Gastrocnemius medialis (tissue), 4 donors: ENCODE results near the gene ITPR3. TPM values are rescaled to one million over a fixed set of nuclear protein-coding genes. Genes with fewer than 3 reads are reported as not detected.
A peak's percentile ranks its signal among the peaks of the same experiment; 100 is the strongest.

Experiments
- ATAC-seq, 2 donors: fragments of 150-250 bp; one replicate each; pipeline ENCODE4 v1.9.1; 2016
- DNase-seq, 2 donors: peaks; one replicate each; pipeline ENCODE4 v3.0.0-alpha.2; 2019
- H3K27ac ChIP-seq, 4 donors: fragments of 200-600 bp; sonication (generic); 1 replicate in 1 of 4; 2 replicates in 3 of 4; pipeline ENCODE4 v1.5.1; 2016 to 2018; ENCODE audit warnings: mild to moderate bottlenecking in 2 of 4, moderate library complexity in 1 of 4
- H3K27me3 ChIP-seq, 3 donors: fragments of 200-600 bp; sonication (generic) in 2 of 3; 1 replicate in 1 of 3; 2 replicates in 2 of 3; pipeline versions ENCODE4 v1.5.1 to v1.6.0; 2016 to 2019; ENCODE audit warnings: mild to moderate bottlenecking in 1 of 3, moderate library complexity in 1 of 3
- H3K36me3 ChIP-seq, 2 donors: fragments of 200-600 bp; sonication (generic) in 1 of 2; one replicate each; pipeline ENCODE4 v1.5.1; 2017 to 2018
- H3K4me1 ChIP-seq, 2 donors: fragments of 200-600 bp; sonication (generic) in 1 of 2; one replicate each; pipeline ENCODE4 v1.5.1; 2016 to 2017; ENCODE audit warnings: mild to moderate bottlenecking in 2 of 2
- H3K4me3 ChIP-seq, 4 donors: fragments of 200-600 bp; sonication (generic) in 3 of 4; 1 replicate in 1 of 4; 2 replicates in 3 of 4; pipeline ENCODE4 v1.5.1; 2016 to 2019; ENCODE audit warnings: mild to moderate bottlenecking in 2 of 4
- H3K9me3 ChIP-seq, 3 donors: fragments of 200-600 bp; sonication (generic) in 2 of 3; 1 replicate in 1 of 3; 2 replicates in 2 of 3; pipeline ENCODE4 v1.5.1; 2016 to 2019
- CTCF ChIP-seq, 5 experiments: fragments of 450-650 bp in 3 of 5; fragments of 200-600 bp in 2 of 5; sonication (generic) in 2 of 5; IDR thresholded peaks in 4 of 5; conservative IDR thresholded peaks in 1 of 5; 1 replicate in 4 of 5; 2 replicates in 1 of 5; pipeline ENCODE4 v1.5.1; 2016 to 2019; ENCODE audit warnings: antibody characterized with exemption in 5 of 5, mild to moderate bottlenecking in 3 of 5, moderate library complexity in 3 of 5
- POLR2A ChIP-seq, 2 donors: fragments of 450-650 bp; IDR thresholded peaks; one replicate each; pipeline ENCODE4 v1.6.1; 2017; ENCODE audit warnings: antibody characterized with exemption in 2 of 2, mild to moderate bottlenecking in 2 of 2, moderate library complexity in 2 of 2
- in situ Hi-C, 4 donors: fragments of 200-750 bp; cut with MboI; loops; one replicate each; pipeline versions ENCODE4 v1.15.0 to v1.8.0; 2017; ENCODE audit warnings: low sequenced_read_pairs in 4 of 4
- intact Hi-C: fragments of 100-400 bp; cut with DNase I; formaldehyde crosslinking; loops from one replicate; pipeline ENCODE4 v1.15.1; 2023; ENCODE audit warnings: low total_unique reads
- total RNA-seq, 4 donors: library from RNA; depleted of rRNA; stranded (reverse); fragments of >200 nt; gene quantifications; one replicate each; pipeline versions ENCODE4 v1.1.0 to v1.2.3, GENCODE V29; 2016

ITPR3 gene
- total RNA-seq, 4 donors from 2014 or later, result 1.9 to 6.8 (median 4.2) TPM

GRCh38 chr6:33733709-33734007 lies 112.5 kb downstream of the ITPR3 start:
- ATAC-seq (no peak), DNase-seq (peak in 1 of 2 donors; percentile 65)
- intact Hi-C loops (no loop called here), in situ Hi-C loops (loop anchor here in 1 of 4 donors (25.0 kb wide), 1 partner anchor 554 kb away; no protein-coding TSS in a partner anchor)
- Histone ChIP-seq H3K4me1 (peaks cover 83 to 89% of the 10 kb centered on the region in 2 donors), H3K9me3 (no peaks in the 10 kb centered on the region), H3K27me3 (no peaks in the 10 kb centered on the region), H3K36me3 (peaks cover 4 to 37% of the 10 kb centered on the region in 2 donors), H3K27ac (peak overlapping the region; percentile 98 to 100 (median 100)), H3K4me3 (peak overlapping the region in 1 of 4 donors; percentile 22)
- TF ChIP-seq CTCF (IDR thresholded peaks at IDR 0.05 in 4 of 5, conservative IDR thresholded peaks at IDR 0.05 in 1 of 5), result no peak
- TF ChIP-seq POLR2A (IDR thresholded peaks at IDR 0.05), result no peak

GRCh38 chr6:33735216-33735615 lies 114.1 kb downstream of the ITPR3 start:
- ATAC-seq (no peak), DNase-seq (no peak)
- no peaks in the 10 kb centered on the region for H3K27me3 ChIP-seq
- in situ Hi-C loops, result loop anchor here in 1 of 4 donors (25.0 kb wide), 1 partner anchor 552 kb away; no protein-coding TSS in a partner anchor
- peak overlapping the region in 3 of 4 donors; percentile 2 to 32 (median 22) for H3K4me3 ChIP-seq
- peak overlapping the region; percentile 98 to 100 (median 100) for H3K27ac ChIP-seq
- TF ChIP-seq CTCF (IDR thresholded peaks at IDR 0.05 in 4 of 5, conservative IDR thresholded peaks at IDR 0.05 in 1 of 5), result no peak
- no peak for TF ChIP-seq POLR2A (IDR thresholded peaks at IDR 0.05)
- intact Hi-C loops, result no loop called here
- H3K36me3 ChIP-seq, result peaks cover 4 to 49% of the 10 kb centered on the region in 2 donors
- peaks cover 83 to 89% of the 10 kb centered on the region in 2 donors for H3K4me1 ChIP-seq
- H3K9me3 ChIP-seq, result no peaks in the 10 kb centered on the region

- intact Hi-C loops (no loop called here), in situ Hi-C loops (loop anchor here in 1 of 4 donors (25.0 kb wide), 1 partner anchor 550 kb away; no protein-coding TSS in a partner anchor)
- H3K4me3 ChIP-seq, result peak overlapping the region in 3 of 4 donors; percentile 11 to 34 (median 22)
- peak; percentile 3 to 4 for ATAC-seq
- peaks cover 4 to 49% of the 10 kb centered on the region in 2 donors for H3K36me3 ChIP-seq
- H3K27me3 ChIP-seq, result no peaks in the 10 kb centered on the region
- TF ChIP-seq CTCF (IDR thresholded peaks at IDR 0.05 in 4 of 5, conservative IDR thresholded peaks at IDR 0.05 in 1 of 5), result no peak
- peak in 1 of 2 donors; percentile 40 for TF ChIP-seq POLR2A (IDR thresholded peaks at IDR 0.05)
- H3K9me3 ChIP-seq, result no peaks in the 10 kb centered on the region
- H3K27ac ChIP-seq, result peak overlapping the region; percentile 98 to 100 (median 100)
- DNase-seq, result peak in 1 of 2 donors; percentile 82
- peaks cover 80 to 88% of the 10 kb centered on the region in 2 donors for H3K4me1 ChIP-seq
Measured at GRCh38 chr6:33737267-33738026, 116.3 kb downstream of the ITPR3 start.

GRCh38 chr6:33738153-33738552 lies 117.0 kb downstream of the ITPR3 start:
- intact Hi-C loops, result no loop called here
- H3K27ac ChIP-seq, result peak overlapping the region; percentile 98 to 100 (median 100)
- in situ Hi-C loops, result loop anchor here in 1 of 4 donors (25.0 kb wide), 1 partner anchor 549 kb away; no protein-coding TSS in a partner anchor
- TF ChIP-seq POLR2A (IDR thresholded peaks at IDR 0.05) (peak in 1 of 2 donors; percentile 53), CTCF (IDR thresholded peaks at IDR 0.05 in 4 of 5, conservative IDR thresholded peaks at IDR 0.05 in 1 of 5) (no peak)
- no peaks in the 10 kb centered on the region for H3K9me3 ChIP-seq
- ATAC-seq (peak; percentile 4 to 9), DNase-seq (peak; percentile 66 to 85)
- peaks cover 73 to 81% of the 10 kb centered on the region in 2 donors for H3K4me1 ChIP-seq
- H3K36me3 ChIP-seq, result peaks cover 4 to 53% of the 10 kb centered on the region in 2 donors
- H3K4me3 ChIP-seq, result peak overlapping the region; percentile 22 to 88 (median 35)
- H3K27me3 ChIP-seq, result no peaks in the 10 kb centered on the region
